Stimulated activated CD8-positive, alpha-beta memory T cell treated with anti-CD3 and anti-CD28 coated beads, Interleukin-4, amount 100 ng/mL, for 24 hours (primary cell): ENCODE measurements around the gene C11orf21.
A peak's percentile ranks its signal among the peaks of the same experiment; 100 is the strongest.

ENCODE experiments used
- DNase-seq: peaks from one replicate; pipeline ENCODE4 v3.0.0-alpha.2; 2020; ENCODE audit warnings: low read depth

The C11orf21 gene

DNA sequence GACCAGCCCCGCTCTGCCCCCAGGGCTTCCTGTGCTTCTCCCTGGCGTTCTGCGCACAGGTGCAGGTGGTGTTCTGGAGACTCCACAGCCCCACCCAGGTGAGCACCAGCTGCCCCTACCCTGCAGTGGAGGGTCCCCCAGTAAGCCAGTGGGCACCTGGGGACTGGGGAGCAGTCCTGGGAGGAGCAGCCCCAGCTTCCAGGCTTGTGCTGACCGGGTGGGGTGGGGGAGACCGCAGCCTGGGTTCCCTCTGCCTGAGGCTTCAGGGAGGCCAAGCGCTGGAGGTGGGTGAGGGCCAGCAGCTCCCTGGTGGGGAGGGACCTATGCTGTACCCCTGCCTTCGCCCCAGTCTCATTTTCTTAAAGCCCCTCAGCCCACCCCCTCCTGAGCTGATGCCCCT is 7.0 kb upstream of the C11orf21 start:
- no peak for DNase-seq

DNA sequence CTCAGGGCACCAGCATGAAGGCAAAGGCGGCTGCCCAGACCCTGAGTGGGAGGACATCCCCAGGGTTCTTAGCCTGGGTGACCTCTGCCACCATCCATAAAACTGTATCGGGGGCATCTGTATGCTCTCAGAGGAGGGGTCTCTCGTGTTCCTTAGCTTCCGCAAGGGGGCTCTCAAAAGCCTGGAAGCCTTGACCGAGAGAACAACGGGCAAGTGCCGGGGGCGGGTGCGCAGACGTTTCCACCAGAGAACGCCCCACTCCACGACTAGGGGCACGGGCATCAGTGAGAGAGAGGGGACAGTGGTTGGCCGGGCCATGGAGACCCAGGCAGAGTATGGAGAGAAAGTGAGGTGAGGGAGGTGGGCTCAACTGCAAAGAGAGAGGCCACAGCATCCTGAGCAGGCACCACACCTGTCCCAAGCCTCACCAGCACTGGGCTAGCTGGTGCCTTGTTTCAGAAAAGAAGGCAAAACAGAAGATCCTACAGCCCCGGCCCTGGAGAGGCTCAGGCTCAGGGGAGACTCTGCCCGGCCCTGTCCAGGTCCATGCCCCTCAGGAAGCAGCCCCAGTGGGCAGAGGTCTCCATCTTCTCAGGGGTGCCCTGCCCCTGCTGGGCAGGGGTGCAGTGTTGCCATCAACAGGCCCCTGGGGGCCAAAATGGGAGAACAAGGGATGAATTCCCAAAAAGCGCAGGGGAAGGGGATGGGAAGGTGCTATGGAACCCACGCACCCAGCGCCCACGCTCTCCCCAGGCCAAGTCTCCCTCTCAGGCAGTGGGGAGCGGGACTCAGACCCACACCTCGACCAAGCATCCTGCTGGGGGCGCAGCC is 6.0 kb upstream of the C11orf21 start:
- DNase-seq, result no peak

DNA sequence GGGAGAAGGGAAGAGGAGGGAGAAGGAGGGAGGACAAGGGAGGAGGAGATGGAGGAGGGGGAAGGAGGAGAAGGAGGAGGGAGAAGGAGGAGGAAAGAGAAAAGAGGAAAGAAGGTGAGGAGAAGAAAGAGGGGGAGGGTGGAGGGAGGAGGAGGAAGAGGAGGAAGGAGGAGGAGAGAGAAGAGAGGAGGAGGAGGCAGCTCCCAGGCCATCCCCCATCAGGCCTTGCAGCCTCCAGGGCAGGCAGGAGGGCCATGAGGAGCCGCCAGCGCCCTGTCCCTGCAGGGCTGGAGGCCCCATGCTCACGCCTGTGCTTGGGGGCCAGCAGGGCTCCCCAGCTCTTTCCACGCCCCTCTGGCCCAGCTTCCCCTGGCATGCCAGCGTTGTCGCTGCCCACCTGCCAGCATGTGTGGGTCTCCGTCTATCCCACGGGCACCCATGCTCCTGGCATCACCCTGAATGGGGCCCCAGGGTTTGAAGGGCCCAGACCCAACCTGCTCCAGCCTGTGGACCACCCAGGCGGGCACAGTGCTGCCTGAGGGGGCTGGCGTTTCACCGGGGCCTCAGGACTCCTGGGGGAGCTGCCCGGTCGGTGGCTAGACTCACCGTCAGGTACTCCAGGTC is 5.3 kb upstream of the C11orf21 start:
- no peak for DNase-seq

DNA sequence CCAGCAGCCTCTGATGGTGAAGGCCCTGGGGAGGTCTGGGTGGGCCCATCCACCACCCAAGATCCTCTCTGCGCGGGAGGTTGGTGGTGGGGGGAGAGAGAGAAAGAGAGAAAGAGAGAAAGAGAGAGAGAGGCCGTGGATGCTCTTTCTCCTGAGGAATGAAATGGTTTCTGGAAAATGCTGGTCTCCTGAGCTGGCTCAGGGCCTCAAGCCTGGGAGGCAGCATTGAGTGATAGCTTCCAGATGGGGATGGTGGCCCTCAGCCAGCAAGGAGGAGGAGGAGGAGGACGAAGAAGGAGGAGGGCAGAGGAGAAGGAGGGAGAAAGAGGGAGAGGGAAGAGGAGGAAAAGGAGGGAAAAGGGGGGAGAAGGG is 4.7 kb upstream of the C11orf21 start:
- no peak for DNase-seq

DNA sequence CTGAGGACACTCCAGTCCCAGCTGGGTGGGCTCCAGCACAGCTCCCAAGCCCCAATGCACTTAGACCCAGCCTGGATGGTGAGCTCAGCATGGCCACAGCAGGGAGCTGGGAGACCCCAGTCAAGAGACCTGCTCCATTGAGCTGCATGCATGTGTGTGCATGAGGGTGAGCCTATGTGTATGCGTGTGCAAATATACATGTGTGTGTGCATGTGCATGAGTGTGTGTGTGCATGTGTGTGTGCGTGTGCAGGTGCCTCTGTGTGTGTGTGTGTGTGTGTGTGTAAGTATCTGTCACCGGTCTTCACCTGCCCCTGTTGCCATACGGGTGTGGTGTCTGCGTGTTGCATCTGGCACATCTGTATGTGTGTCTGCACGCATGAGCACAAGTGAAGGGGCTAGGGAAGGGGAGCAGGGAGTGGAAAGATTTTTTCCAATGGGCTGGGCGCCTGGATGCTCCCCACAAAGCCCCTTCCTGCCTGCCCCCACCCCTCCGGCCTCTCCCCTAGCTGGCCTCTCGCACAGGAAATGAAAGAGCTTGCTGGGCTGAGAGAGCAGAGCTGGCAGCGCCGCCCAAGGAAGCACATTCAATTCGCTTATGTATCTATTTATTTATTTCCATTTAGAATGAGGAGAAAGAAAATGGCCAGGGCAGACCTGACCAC is 4.2 kb upstream of the C11orf21 start:
- no peak for DNase-seq

DNA sequence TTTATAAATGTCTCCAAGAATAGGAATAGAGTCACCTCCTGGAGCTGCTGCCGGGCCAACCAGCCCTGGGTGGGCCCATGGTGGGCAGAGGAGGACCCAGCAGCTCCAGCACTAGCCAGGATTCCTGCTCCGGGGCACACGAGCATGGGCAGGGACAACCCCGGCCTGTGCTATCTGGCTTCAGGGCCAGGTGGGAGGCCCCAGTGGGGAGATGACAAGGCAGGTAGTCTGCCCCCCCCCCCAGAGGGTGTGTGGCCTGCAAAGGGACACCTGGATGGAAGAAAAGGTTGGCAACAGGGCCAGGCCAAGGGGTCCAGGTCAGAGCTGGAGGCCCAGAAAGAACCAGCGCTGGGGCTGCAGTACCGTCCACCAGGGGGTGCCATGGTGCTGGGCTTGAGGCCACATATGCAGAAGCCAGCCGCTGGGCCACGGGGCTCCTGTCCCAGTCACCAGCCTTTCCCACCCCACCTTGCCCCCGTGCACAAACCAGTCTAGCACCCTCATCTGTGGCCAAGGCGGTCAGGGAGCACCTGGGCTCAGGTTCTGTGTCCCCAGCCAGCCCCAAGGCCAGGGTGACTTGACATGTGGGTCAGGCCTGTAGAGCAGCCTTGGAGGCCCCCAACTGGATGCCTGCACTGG is 3.5 kb upstream of the C11orf21 start:
- peak; percentile 80 for DNase-seq

DNA sequence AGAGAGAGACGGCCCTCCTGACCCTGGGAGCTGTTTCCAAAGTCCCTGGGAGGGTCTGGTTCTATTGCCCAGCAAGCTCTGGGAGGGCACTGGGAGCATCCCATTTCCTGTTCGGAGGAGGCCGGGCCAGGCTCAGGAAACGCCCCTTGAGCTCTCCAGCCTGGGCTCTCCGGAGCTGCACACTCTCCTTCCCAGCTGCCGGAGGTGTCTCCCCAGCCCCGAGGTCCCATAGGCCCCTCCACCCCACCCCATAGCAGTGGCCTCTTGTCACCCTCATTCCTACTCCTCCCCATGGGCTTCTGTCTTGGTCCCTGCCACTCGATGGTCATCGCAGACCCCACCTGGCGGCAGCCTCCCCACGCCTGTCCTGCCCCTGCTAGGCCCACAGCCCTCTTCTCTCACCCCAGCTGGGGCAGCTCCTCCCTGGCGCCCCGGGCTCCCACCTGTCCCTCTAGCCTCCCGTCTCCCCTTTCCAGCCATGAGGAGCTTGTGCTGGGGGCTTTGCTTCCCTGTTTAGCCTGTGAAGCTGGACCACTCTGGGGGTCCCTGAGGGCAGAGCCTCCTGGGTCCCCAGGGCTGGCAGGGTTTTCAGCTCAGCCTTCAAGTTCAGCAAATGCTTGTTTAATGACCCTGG is 2.9 kb upstream of the C11orf21 start:
- DNase-seq, result no peak

DNA sequence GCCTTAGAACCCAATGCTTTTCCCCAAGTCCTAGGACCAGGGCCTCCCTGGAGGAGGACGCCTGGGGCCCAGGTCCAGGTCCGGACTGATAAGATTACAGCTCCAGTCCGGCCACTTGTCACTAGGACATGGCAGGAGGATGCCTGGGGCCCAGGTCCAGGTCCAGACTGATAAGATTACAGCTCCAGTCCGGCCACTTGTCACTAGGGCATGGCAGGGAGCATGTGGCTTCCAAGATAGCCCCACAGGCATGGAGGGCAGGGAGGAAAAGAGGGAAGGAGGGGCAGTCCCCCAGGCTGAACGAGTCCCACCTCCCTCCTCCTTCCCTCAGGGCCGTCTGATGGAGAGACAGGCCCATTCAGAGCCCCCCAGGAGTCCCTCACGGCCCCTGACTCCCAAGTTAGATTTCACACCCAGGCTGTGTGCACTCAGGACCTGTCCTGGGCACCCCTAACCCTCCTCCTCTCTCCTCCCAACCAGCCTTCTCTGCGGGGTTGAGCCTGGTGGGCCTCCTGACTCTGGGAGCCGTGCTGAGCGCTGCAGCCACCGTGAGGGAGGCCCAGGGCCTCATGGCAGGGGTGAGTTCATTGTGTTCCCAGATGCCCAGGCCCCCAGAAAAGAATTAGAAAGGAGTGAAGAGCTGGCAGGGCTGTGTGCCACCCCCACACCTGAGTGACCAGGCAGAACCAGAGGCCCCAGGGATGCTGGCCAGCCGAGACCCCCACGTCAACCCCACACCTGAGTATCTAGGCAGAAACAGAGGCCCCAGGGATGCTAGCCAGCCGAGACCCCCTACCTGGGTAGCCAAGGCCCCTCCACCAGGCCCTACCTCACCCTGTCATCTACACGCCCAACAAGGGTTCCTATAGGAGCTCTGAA is 2.1 kb upstream of the C11orf21 start:
- no peak for DNase-seq

DNA sequence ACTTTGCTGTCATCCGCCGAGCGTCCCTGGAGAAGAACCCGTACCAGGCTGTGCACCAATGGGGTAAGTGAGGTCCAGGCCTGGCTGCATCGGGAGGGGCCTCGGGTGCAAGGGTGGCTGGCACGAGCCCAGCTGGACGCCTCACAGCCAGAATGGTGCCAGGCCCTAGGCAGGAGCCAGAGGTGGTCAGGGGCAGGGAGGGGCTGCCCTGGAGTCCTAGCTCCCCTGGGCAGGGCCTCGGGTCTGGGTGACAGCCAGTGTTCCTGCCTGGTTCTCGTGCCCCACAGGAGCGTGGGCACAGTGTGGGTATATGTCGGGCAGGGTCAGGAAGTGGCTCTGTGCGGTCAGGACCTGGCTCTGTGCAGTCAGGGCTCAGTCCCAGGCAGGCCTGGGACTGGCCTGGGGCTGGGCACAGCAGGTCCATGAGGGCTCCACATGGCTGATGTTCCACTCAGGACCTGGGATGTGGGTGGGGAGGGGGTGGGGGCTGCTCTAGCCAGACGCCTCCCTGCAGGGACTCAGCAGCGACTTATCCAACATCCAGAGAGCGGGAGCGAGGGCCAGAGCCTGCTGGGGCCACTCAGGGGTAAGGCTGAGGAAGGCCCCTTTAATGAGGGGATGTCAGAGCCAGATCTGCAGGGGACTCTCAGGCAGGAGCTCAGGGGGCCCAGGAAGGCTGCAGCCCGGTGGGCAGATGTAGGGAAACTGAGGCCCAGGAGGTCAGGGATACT is 1.3 kb upstream of the C11orf21 start:
- DNase-seq, result no peak

DNA sequence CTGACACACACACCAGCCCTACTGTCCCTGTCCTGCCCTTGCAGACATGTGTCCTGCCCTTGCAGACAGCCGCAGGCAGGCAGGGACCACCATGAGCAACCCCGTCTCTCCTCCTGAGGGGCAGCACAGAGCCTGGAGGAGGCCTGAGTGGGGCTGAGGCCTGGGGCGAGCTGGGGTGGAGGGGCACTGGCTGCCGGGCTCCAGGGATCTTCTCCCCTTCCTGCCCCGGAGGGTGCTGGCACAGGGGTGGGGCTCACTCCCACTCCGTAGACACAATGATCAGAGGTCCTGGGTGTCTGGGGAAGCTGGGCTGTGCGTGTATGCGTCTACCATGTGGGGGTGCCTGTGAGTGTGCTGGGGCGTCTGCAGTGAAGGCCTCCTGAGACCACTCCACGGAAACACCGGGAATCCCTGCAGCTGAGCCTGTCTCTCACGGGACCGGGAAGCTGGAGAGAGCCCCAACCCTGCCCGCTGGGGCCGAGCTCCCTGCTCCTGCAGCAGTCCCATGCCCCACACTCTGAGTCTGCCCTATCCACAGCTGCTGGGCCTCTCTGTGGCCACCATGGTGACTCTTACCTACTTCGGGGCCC is 683 bp upstream of the C11orf21 start:
- no peak for DNase-seq

DNA sequence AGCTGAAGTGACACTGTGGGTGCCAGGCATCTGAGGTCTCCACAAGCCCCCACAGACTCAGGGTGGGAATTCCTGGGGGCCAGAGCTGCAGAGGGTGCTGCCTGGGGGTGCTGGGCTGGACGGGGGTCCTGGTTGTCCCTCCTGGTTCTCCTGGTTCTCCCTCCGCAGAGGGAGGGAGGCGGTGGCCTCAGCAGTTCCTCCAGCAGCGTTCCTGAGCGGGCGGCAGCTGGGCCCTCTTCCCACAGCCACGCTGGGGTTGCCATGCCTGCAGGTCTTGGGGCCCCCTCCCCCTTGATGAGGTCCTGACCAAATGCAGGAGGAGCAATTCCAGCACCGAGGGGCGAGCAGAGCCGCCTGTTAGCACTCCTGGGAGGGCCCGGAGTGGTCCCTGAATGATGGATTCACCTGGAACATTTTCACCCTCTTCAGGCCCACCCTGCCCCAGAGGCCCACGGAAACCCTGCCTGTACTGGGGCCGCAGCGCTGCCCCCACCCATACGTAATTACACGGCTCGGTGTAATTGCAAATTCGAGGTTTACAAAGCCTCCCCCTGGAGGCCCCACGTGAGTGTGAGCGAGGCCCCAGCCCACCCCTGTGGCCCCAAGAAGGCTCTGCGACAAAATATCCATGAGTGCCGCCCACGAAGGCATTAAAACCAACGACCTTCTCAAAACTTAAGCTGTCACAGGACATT is 635 bp downstream of the C11orf21 start:
- DNase-seq, result no peak

DNA sequence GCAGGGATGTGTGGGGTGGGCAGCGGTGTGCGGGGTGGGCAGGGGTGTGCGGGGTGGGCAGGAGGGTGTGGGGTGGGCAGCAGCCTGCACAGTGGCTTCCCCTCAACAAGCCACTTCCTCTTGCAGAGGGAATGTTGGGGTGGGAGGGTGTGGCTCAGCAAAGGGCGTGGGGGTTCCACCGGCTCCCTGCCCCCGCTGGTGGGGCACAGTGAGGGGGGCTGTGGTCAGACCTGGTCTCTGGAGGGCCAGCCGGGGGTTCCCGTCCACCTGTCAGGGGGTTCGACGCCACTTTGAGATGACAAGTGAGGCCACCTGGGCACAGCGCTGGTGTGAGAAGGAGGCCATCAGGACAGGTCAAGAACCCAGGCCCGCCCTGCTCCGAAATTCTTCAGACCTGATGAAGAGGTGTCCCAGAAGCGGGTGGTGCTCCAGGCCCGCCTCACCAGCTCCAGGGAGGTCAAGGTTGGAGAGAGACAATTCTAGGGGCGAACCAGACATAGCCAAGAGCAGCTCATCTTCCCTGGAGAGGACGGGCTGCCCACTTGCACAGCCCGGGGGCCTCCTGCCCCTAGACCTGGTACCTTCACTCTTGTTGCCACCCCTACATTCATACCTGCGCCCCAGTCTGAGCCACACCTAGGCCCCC is 1.3 kb downstream of the C11orf21 start:
- DNase-seq, result no peak

DNA sequence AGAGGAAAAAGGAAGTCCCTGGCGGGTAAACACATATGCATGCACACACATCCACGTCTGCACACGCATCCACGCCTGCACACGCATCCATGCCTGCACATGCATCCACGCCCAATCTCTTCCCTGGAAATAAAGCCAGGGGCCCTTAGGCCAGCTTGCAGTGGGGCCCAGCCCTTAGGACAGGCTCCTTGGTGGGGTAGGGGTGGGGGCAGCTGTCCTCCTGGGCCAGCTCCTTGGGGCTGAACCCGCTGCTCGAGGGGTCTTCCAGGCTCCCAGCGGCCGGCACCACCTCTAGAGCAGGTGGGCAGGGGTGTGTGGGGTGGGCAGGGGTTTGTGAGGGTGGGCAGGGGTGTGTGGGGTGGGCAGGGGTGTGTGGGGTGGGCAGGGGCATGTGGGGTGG is 1.9 kb downstream of the C11orf21 start:
- DNase-seq, result no peak

DNA sequence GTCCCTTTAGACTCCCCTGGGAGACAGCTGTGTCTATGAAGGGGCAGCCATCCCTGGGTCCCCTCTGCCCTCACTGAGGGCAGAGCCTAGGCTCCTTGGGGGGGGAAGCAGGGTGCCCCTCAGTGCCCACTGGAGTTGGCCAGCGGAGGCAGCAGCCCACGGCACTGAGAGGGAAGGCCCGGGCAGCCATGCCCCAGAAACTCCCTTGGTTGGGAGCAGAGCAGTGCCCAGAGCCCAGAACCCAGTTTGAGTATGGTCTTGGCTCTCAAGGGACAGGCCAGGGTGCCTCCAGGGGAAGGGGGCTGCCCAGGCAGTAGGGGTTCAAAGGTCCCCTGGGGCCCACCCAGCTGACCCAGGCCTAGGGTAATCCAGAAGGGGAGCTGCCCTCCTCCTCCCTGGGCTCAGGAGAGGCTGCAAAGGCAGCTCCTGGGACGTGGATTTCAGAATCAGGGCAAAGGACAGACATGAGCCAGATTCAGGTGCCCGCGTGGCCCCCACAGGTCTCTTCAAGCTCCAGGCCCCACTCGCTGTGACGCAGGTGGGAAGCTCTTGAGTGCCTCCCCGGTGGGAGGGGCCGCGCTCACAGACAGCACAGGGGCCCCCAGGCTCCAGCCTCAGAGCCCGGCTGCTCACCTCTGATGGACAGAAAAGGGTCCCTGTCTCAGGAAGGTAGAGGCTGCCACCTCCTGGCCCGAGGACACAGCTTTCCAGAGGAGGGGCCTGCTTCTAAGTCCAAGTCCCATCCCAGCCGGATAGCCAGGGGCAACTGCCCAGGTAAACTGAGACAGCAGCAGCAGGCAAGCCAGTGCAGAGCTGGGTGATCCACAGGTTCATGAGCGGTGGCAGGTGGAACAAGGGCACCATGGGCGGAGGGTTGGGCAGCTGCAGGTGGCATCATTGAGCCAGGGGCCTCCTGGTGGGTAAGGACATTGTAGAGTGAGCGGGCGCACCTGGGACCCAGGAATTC is 2.6 kb downstream of the C11orf21 start:
- no peak for DNase-seq

DNA sequence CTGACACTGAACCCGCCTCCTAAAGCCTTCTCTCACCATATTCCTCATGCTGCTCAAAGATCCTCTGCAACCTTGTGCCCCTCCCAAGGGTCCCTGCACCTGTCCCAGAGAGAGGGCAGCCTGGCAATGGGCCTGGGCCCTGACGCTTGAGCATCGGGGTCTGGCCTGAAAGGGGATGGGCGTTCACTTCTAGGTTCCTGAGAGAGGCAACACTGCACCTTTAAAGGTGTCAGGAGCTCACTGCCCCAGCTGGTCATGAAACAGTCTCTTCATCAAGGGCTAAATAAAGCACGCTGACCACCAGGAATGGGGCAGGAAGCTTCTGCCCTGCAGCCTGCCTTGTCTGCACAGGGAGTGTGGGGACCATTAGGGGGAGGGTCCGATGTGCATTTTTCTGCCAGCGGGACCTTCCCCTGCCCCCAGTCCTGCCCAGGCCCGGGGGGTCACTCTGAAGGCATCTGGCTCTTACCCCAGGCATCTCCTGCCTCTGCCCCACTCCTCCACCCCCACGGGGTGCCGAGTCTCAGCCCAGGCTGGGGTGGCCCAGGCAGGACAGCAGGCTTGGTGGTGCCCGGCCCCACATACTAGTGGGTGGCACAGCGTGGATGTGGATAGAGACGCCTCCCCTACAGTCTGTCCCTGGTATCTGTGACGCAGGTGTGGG is 3.5 kb downstream of the C11orf21 start:
- DNase-seq, result no peak

DNA sequence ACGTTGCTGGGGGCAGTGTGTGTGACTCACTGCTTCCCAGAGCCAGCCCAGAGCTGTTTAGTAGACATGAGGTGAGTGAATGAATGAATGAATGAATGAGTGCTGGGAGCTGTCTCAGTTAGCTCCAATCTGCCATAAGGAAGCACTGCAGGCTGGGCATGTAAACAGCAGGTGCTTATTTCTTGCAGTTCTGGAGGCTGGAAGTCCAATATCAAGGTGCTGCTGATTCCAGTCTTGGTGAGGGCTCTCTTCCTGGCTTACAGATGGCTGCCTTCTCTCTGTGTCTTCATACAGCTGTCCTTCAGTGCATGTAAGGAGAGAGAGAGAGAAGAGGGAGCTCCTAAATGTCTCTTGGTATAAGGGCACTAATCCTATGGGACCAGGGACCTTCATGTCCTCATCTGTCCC is 4.1 kb downstream of the C11orf21 start:
- DNase-seq, result no peak

DNA sequence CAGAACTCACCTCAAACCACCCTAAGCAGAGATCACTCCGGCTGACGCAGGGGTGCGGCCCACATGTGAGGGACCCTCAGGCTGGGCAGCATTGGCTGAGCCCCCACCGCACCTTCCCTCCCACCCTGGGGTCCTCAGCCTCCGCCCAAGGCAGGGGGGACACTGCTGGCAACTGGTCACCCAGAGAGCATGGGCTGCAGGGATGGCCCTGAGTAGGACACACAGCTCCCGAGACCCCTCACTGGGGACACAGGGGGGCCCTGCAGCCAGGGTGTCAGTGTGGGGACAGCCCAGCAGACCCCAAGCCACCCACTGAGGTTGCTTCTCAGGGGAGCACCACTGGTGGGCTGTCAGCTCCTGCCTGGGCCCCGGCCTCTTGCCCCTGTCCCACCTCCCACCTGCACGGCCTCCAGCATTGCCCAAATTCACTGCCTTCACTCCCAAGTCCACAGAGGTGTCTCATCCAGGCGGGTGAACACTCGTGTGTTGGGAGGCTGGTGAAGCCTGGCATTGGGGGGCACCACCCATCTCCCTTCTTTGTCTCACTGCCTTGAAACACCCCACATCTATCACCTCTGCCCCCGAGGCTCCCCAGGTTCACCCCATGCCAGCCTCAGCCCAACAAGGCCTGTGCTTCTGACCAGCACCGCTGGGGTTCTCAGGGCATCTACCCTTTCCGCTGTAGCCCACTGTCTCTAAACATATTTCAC is 4.7 kb downstream of the C11orf21 start:
- DNase-seq, result no peak
